Smooth muscle cell (in vitro differentiated cells): ENCODE results near the gene MDGA2. TPM values are rescaled to one million over a fixed set of nuclear protein-coding genes. Genes with fewer than 3 reads are reported as not detected.

ENCODE experiments used
- DNase-seq: peaks from one replicate; lab custom pipeline; 2025; ENCODE audit not compliant: unreplicated experiment; lab: John Stamatoyannopoulos, UW
- H2AFZ ChIP-seq: fragments of 200-600 bp; sonication (generic); 2 replicates; pipeline ENCODE4 v1.6.0; 2016; ENCODE audit warnings: antibody characterized with exemption, low read depth, mild to moderate bottlenecking
- H3F3A ChIP-seq: fragments of 200-600 bp; sonication (generic); 2 replicates; pipeline ENCODE4 v1.6.0; 2017; ENCODE audit warnings: antibody characterized with exemption, low read depth
- H3K27ac ChIP-seq: fragments of 200-600 bp; sonication (generic); 2 replicates; pipeline ENCODE4 v1.5.1; 2016; ENCODE audit warnings: low read depth, mild to moderate bottlenecking
- H3K27me3 ChIP-seq: fragments of 200-600 bp; sonication (generic); 2 replicates; pipeline ENCODE4 v1.6.1; 2016; ENCODE audit warnings: low read depth, mild to moderate bottlenecking
- H3K36me3 ChIP-seq: fragments of 200-600 bp; sonication (generic); 2 replicates; pipeline ENCODE4 v1.5.1; 2016; ENCODE audit warnings: low read depth
- H3K4me1 ChIP-seq: fragments of 200-600 bp; sonication (generic); 2 replicates; pipeline ENCODE4 v1.5.1; 2016; ENCODE audit warnings: low read depth
- H3K4me2 ChIP-seq: fragments of 200-600 bp; sonication (generic); 2 replicates; pipeline ENCODE4 v1.6.0; 2016; ENCODE audit warnings: mild to moderate bottlenecking
- H3K4me3 ChIP-seq: fragments of 200-600 bp; sonication (generic); 2 replicates; pipeline ENCODE4 v1.5.1; 2016; ENCODE audit warnings: mild to moderate bottlenecking
- H3K79me2 ChIP-seq: fragments of 200-600 bp; sonication (generic); 2 replicates; pipeline ENCODE4 v1.6.0; 2016; ENCODE audit warnings: low read depth, mild to moderate bottlenecking
- H3K9ac ChIP-seq: fragments of 200-600 bp; sonication (generic); 2 replicates; pipeline ENCODE4 v1.6.0; 2016; ENCODE audit warnings: low read depth
- H3K9me3 ChIP-seq: fragments of 200-600 bp; sonication (generic); replicated peaks from 2 replicates; pipeline ENCODE4 v1.5.1; 2016; ENCODE audit warnings: low read depth
- H4K20me1 ChIP-seq: fragments of 200-600 bp; sonication (generic); 2 replicates; pipeline ENCODE4 v1.6.0; 2016; ENCODE audit warnings: low read depth
- WGBS: methylation state at CpG from one replicate; pipeline ENCODE4 v1.1.7; 2016; ENCODE audit warnings: low lambda C conversion rate; 5-methylcytosine and 5-hydroxymethylcytosine counted together
- polyA plus RNA-seq: library from polyadenylated mRNA; unstranded; fragments of >200 nt; fragmentation: Nextera tagmentation; extraction: Ambion mirVana; gene quantifications from 2 replicates; pipeline ENCODE4 v1.2.1, GENCODE V29; 2016
- total RNA-seq: library from RNA; depleted of rRNA; stranded (reverse); fragments of >200 nt; gene quantifications from 2 replicates; pipeline ENCODE4 v1.2.3, GENCODE V29; 2014
- TF ChIP-seq, protein P1 (sequence below): fragments of 200-600 bp; sonication (generic); IDR thresholded peaks from 2 replicates; pipeline ENCODE4 v1.5.1; 2017; ENCODE audit warnings: borderline replicate concordance, mild to moderate bottlenecking, antibody characterized with exemption; ENCODE audit not compliant: insufficient read depth, poor library complexity, severe bottlenecking

Gene MDGA2
- total and polyA plus RNA-seq, 2 experiments from 2014 or later, result 1.4 to 1.8 TPM

DNA sequence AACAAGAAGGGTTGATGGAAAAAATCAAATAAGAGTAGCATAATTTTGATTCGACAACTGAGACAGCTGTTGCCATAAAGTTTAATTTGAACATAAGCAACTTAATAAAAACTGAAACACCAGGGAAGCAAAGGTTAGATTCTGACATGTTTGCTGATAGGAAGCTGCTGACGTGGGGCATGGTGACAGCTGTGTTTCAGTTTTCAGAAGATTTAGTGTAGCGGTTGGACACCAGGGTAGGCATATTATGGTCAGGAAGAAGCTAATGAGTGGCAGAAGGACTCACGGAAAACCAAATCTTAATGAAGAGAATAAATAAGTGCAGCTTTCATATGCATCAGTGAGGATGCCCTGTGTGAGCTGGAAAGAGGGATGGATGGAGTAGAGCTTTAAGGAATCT is 687.1 kb downstream of the MDGA2 start:
- H4K20me1 ChIP-seq, result no peaks in the 10 kb centered on the region
- no peak overlapping the region for H3K9ac ChIP-seq
- DNase-seq, result no peak
- TF ChIP-seq, protein P1, sequence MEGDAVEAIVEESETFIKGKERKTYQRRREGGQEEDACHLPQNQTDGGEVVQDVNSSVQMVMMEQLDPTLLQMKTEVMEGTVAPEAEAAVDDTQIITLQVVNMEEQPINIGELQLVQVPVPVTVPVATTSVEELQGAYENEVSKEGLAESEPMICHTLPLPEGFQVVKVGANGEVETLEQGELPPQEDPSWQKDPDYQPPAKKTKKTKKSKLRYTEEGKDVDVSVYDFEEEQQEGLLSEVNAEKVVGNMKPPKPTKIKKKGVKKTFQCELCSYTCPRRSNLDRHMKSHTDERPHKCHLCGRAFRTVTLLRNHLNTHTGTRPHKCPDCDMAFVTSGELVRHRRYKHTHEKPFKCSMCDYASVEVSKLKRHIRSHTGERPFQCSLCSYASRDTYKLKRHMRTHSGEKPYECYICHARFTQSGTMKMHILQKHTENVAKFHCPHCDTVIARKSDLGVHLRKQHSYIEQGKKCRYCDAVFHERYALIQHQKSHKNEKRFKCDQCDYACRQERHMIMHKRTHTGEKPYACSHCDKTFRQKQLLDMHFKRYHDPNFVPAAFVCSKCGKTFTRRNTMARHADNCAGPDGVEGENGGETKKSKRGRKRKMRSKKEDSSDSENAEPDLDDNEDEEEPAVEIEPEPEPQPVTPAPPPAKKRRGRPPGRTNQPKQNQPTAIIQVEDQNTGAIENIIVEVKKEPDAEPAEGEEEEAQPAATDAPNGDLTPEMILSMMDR, result no peak
- no peaks in the 10 kb centered on the region for H3K79me2 ChIP-seq
- no peaks in the 10 kb centered on the region for H3K4me1 ChIP-seq
- peaks cover 3% of the 10 kb centered on the region for H3K27me3 ChIP-seq
- WGBS, result 89% methylated on average over 4 of the region's 4 CpGs
- H3K9me3 ChIP-seq, result no peaks in the 10 kb centered on the region
- H3F3A ChIP-seq, result no peaks in the 10 kb centered on the region
- H3K4me2 ChIP-seq, result no peak overlapping the region
- no peak overlapping the region for H2AFZ ChIP-seq
- no peak overlapping the region for H3K4me3 ChIP-seq
- H3K36me3 ChIP-seq, result no peaks in the 10 kb centered on the region
- H3K27ac ChIP-seq, result no peak overlapping the region

DNA sequence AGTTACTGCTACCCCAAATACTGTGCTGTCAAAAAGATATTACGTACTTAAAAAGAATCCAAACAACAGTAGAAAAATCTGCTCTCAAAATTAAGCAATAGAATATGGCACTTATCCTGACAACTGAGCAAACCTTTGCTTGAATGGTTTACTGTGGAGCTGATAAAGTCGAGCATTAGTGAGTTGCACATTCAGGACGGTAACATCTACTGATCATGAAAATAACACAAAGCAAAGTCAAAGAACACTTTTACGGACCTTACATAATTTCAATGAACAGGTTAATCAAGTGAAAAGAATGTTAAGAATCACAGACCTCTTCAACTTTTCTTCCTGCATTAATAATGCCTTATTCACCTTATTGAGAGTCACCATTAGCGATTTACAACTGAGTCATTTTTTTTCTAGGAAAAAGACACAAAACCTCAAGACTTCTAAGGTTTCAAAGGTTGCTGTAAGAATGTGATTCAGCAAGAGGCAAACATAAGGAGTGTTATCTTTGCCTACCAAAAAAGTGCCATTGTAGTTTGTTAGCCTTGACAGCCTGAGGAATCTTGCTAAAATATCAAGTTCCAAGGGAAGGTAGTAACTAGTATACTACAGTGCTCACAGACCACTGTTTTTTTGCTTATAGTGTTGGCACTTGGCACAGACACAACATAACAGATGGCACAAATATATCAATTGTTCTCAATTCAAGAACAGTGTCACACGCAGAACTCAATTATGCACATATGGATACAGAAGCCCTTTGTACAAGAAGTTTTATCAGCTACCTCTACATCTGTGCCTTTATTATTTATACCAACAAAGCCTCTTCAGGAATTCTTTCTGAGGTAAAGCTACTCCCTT is 689.6 kb downstream of the MDGA2 start:
- Histone ChIP-seq H3K79me2 (no peaks in the 10 kb centered on the region), H3K27ac (no peak overlapping the region), H2AFZ (no peak overlapping the region), H3K27me3 (peaks cover 3% of the 10 kb centered on the region), H4K20me1 (no peaks in the 10 kb centered on the region), H3K4me1 (no peaks in the 10 kb centered on the region), H3K4me3 (no peak overlapping the region), H3K36me3 (no peaks in the 10 kb centered on the region), H3K9me3 (no peaks in the 10 kb centered on the region), H3F3A (no peaks in the 10 kb centered on the region), H3K9ac (no peak overlapping the region), H3K4me2 (no peak overlapping the region)
- 90% methylated on average over 6 of the region's 6 CpGs for WGBS
- DNase-seq, result no peak
- TF ChIP-seq, protein P1, result no peak

DNA sequence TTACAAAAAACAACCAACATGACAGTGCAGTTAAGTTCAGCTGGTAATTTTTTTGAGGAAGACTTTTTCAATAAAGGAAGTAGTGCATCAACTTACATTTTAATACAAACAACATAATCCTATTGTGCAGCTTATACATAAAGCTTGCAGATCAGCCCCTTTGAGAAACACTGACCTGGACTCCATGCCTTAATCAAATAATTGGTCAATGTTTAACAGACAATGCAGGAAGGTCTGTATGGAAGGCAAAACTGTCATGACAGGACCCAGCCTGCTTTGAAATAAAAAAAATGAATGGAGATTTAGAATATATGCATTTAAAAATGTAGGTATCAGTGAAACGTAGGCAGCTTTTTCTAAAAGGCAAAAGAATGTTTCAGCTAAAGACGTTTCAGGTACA is 702.1 kb downstream of the MDGA2 start:
- no peaks in the 10 kb centered on the region for H3K36me3 ChIP-seq
- H3F3A ChIP-seq, result no peaks in the 10 kb centered on the region
- WGBS, result 80% methylated on average over 2 of the region's 2 CpGs
- no peaks in the 10 kb centered on the region for H3K27me3 ChIP-seq
- H3K9me3 ChIP-seq, result no peaks in the 10 kb centered on the region
- H3K27ac ChIP-seq, result no peak overlapping the region
- H3K4me2 ChIP-seq, result no peak overlapping the region
- no peaks in the 10 kb centered on the region for H4K20me1 ChIP-seq
- TF ChIP-seq, protein P1, result no peak
- H3K79me2 ChIP-seq, result no peaks in the 10 kb centered on the region
- H3K4me1 ChIP-seq, result no peaks in the 10 kb centered on the region
- DNase-seq, result no peak
- H2AFZ ChIP-seq, result no peak overlapping the region
- H3K4me3 ChIP-seq, result no peak overlapping the region
- H3K9ac ChIP-seq, result no peak overlapping the region

DNA sequence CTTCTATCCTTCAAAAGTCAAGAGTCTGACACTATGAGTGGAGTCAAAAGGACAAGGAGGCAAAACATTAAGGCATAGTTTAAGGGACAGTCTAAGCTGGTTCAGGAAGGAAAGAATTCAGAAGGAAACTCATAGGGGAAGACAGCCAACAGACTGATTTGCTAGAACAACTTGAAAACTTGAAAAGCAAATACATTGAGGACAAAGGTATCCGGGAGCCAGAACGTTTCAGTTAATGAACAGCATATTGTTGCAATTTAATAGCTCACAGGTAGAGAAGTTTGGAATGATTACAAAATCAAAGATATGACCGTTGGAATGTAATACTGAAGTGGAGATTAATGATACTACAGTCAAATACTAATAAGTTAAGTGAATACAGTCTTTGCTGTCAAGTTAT is 711.0 kb downstream of the MDGA2 start:
- WGBS, result 86% methylated on average over 3 of the region's 3 CpGs
- no peaks in the 10 kb centered on the region for H3K9me3 ChIP-seq
- TF ChIP-seq, protein P1, result no peak
- no peak overlapping the region for H3K27ac ChIP-seq
- H3K4me1 ChIP-seq, result no peaks in the 10 kb centered on the region
- no peaks in the 10 kb centered on the region for H3K27me3 ChIP-seq
- H3K4me3 ChIP-seq, result no peak overlapping the region
- no peaks in the 10 kb centered on the region for H3F3A ChIP-seq
- no peak overlapping the region for H3K4me2 ChIP-seq
- no peak overlapping the region for H3K9ac ChIP-seq
- H3K36me3 ChIP-seq, result no peaks in the 10 kb centered on the region
- H3K79me2 ChIP-seq, result no peaks in the 10 kb centered on the region
- H2AFZ ChIP-seq, result no peak overlapping the region
- H4K20me1 ChIP-seq, result no peaks in the 10 kb centered on the region
- no peak for DNase-seq
